GM08714 (cell line): Measurements from ENCODE around the gene UNC13D.
"Not testable (repeated sequence)": the region's sequence is repeated elsewhere in the genome, so short reads cannot be mapped to it uniquely, and the experiment has no call there.

Experiments used
- H3K4me3 ChIP-seq: fragments of 200-500 bp; sonication (Bioruptor generic); 2 replicates; pipeline ENCODE4 v1.5.1; 2014; ENCODE audit warnings: mild to moderate bottlenecking, low read length, inconsistent platforms
- ZNF274 ChIP-seq: IDR thresholded peaks from 2 replicates; pipeline ENCODE4 v1.6.1; 2012; ENCODE audit warnings: mild to moderate bottlenecking, low read depth, low read length

The UNC13D gene

GRCh38 chr17:75820094-75821080 is 23.8 kb downstream of the UNC13D start:
- TF ChIP-seq ZNF274, result no peak
- no peak overlapping the region for H3K4me3 ChIP-seq

- no peak for TF ChIP-seq ZNF274
- H3K4me3 ChIP-seq, result no peak overlapping the region
Measured at GRCh38 chr17:75819678-75820077, 24.5 kb downstream of the UNC13D start.

GRCh38 chr17:75819116-75819515 is 25.1 kb downstream of the UNC13D start:
- no peak for TF ChIP-seq ZNF274

GRCh38 chr17:75818326-75818885 is 25.8 kb downstream of the UNC13D start:
- no peak overlapping the region for H3K4me3 ChIP-seq
- no peak for TF ChIP-seq ZNF274

More at GRCh38 chr17:75819116-75819515, 25.1 kb downstream of the UNC13D start:
- H3K4me3 ChIP-seq, result no peak overlapping the region

GRCh38 chr17:75817571-75817970 is 26.6 kb downstream of the UNC13D start:
- no peak for TF ChIP-seq ZNF274
- no peak overlapping the region for H3K4me3 ChIP-seq

- no peak for TF ChIP-seq ZNF274
- no peak overlapping the region for H3K4me3 ChIP-seq
Measured at GRCh38 chr17:75816693-75817092, 27.5 kb downstream of the UNC13D start.

- H3K4me3 ChIP-seq, result no peak overlapping the region
- no peak for TF ChIP-seq ZNF274
Measured at GRCh38 chr17:75815399-75815798, 28.8 kb downstream of the UNC13D start.

GRCh38 chr17:75814900-75815373 is 29.3 kb downstream of the UNC13D start:
- H3K4me3 ChIP-seq, result no peak overlapping the region
- no peak for TF ChIP-seq ZNF274

- H3K4me3 ChIP-seq, result no peak overlapping the region
- TF ChIP-seq ZNF274, result no peak
Measured at GRCh38 chr17:75814021-75814395, 30.2 kb downstream of the UNC13D start.

- TF ChIP-seq ZNF274, result no peak
- no peak overlapping the region for H3K4me3 ChIP-seq
Measured at GRCh38 chr17:75813081-75814020, 30.9 kb downstream of the UNC13D start.

- no peak for TF ChIP-seq ZNF274
- no peak overlapping the region for H3K4me3 ChIP-seq
Measured at GRCh38 chr17:75812096-75813013, 31.8 kb downstream of the UNC13D start.

GRCh38 chr17:75811174-75811573 is 33.0 kb downstream of the UNC13D start:
- no peak overlapping the region for H3K4me3 ChIP-seq
- TF ChIP-seq ZNF274, result no peak

GRCh38 chr17:75810756-75811155 is 33.4 kb downstream of the UNC13D start:
- not testable (repeated sequence) for H3K4me3 ChIP-seq

- TF ChIP-seq ZNF274, result no peak
Measured at GRCh38 chr17:75810216-75810615, 34.0 kb downstream of the UNC13D start.

More at GRCh38 chr17:75810216-75810615, 34.0 kb downstream of the UNC13D start:
- no peak overlapping the region for H3K4me3 ChIP-seq
